K562 (cell line): ENCODE data around the gene MROH8. TPM values are rescaled to one million over a fixed set of nuclear protein-coding genes. Genes with fewer than 3 reads are reported as not detected.

ENCODE experiments used
- ARID4B ChIP-seq: sonication (generic); formaldehyde crosslinking; IDR thresholded peaks from 2 replicates; pipeline ENCODE4 v1.8.0; 2022; ENCODE audit warnings: mild to moderate bottlenecking, missing genetic modification reagents
- ATF7 ChIP-seq: fragments of 450-650 bp; IDR thresholded peaks from 2 replicates; pipeline ENCODE4 v1.7.1; 2014; ENCODE audit warnings: mild to moderate bottlenecking, moderate library complexity
- CEBPB ChIP-seq: fragments of 450-650 bp; IDR thresholded peaks from 2 replicates; pipeline ENCODE4 v1.6.1; 2016; ENCODE audit warnings: missing genetic modification characterization, missing compliant biosample characterization
- FOXJ3 ChIP-seq: sonication (generic); formaldehyde crosslinking; IDR thresholded peaks from 2 replicates; pipeline ENCODE4 v1.4.0; 2020; ENCODE audit warnings: mild to moderate bottlenecking, missing genetic modification reagents
- GTF2E2 ChIP-seq: fragments of 200-800 bp; sonication (Bioruptor generic); IDR thresholded peaks from 2 replicates; pipeline ENCODE4 v1.6.1; 2016; ENCODE audit warnings: missing genetic modification characterization, missing compliant biosample characterization
- HES1 ChIP-seq: fragments of 450-650 bp; IDR thresholded peaks from 2 replicates; pipeline ENCODE4 v1.6.1; 2016; ENCODE audit warnings: low read depth, mild to moderate bottlenecking, moderate library complexity
- ILK ChIP-seq: fragments of 450-650 bp; IDR thresholded peaks from 2 replicates; pipeline ENCODE4 v1.6.1; 2016; ENCODE audit warnings: missing genetic modification characterization, low read depth, mild to moderate bottlenecking, missing compliant biosample characterization, moderate library complexity, borderline replicate concordance
- IRF9 ChIP-seq: fragments of 450-650 bp; IDR thresholded peaks from 2 replicates; pipeline ENCODE4 v1.6.1; 2016; ENCODE audit warnings: missing biosample characterization, missing genetic modification characterization
- MAFG ChIP-seq: fragments of 450-650 bp; conservative IDR thresholded peaks from 2 replicates; pipeline ENCODE4 v1.6.1; 2016; ENCODE audit warnings: missing genetic modification characterization, missing compliant biosample characterization
- MIER1 ChIP-seq: fragments of 450-650 bp; IDR thresholded peaks from 2 replicates; pipeline ENCODE4 v1.6.1; 2016; ENCODE audit warnings: antibody characterized with exemption, mild to moderate bottlenecking, low read depth
- MXI1 ChIP-seq: IDR thresholded peaks from 2 replicates; pipeline ENCODE4 v1.6.1; 2011; ENCODE audit warnings: low read depth, mild to moderate bottlenecking, improper control_type of control experiment, low read length
- POLR2A ChIP-seq: fragments of 450-650 bp; conservative IDR thresholded peaks from 2 replicates; pipeline ENCODE4 v1.6.1; 2016
- PTBP1 ChIP-seq: fragments of 200-400 bp; formaldehyde crosslinking; IDR thresholded peaks from 2 replicates; pipeline ENCODE4 v1.6.1; 2017; ENCODE audit warnings: low read depth, low read length
- PURB ChIP-seq: sonication (generic); formaldehyde crosslinking; IDR thresholded peaks from 2 replicates; pipeline ENCODE4 v1.9.0; 2021; ENCODE audit warnings: low read depth, mild to moderate bottlenecking, missing genetic modification reagents
- PYGO2 ChIP-seq: fragments of 450-650 bp; IDR thresholded peaks from 2 replicates; pipeline ENCODE4 v1.6.1; 2016; ENCODE audit warnings: mild to moderate bottlenecking, missing genetic modification characterization, moderate library complexity, missing compliant biosample characterization
- TAL1 ChIP-seq: fragments of 450-650 bp; IDR thresholded peaks from 2 replicates; pipeline ENCODE4 v1.6.1; 2016; ENCODE audit warnings: mild to moderate bottlenecking
- TARDBP ChIP-seq: fragments of 450-650 bp; IDR thresholded peaks from 2 replicates; pipeline ENCODE4 v1.6.1; 2016
- TFE3 ChIP-seq: fragments of 450-650 bp; formaldehyde crosslinking; IDR thresholded peaks from 2 replicates; pipeline ENCODE4 v1.4.0; 2020; ENCODE audit warnings: mild to moderate bottlenecking, mixed read lengths
- ZBED1 ChIP-seq: IDR thresholded peaks from 2 replicates; pipeline ENCODE4 v1.6.1; 2014
- ZBTB34 ChIP-seq: fragments of 250-450 bp; sonication (Bioruptor Pico); IDR thresholded peaks from 2 replicates; pipeline ENCODE4 v1.8.0; 2021; ENCODE audit warnings: mild to moderate bottlenecking, moderate library complexity
- ZNF212 ChIP-seq: fragments of 450-650 bp; formaldehyde crosslinking; IDR thresholded peaks from 2 replicates; pipeline ENCODE4 v1.4.0; 2020; ENCODE audit warnings: mild to moderate bottlenecking
- ZNF778 ChIP-seq: fragments of 450-650 bp; formaldehyde crosslinking; IDR thresholded peaks from 2 replicates; pipeline ENCODE4 v1.4.0; 2020; ENCODE audit warnings: mild to moderate bottlenecking, moderate library complexity
- polyA plus RNA-seq, 8 experiments: library from polyadenylated mRNA; depleted of rRNA in 4 of 8; stranded (reverse) in 5 of 8; unstranded in 3 of 8; fragments of >200 nt; fragmentation: Nextera tagmentation in 2 of 8; fragmentation: Illumina TruSeq in 1 of 8; extraction: Ambion mirVana in 2 of 8; extraction: Trizol in 1 of 8; gene quantifications; 2 replicates each; pipeline versions ENCODE4 v1.2.1 to v1.2.3, GENCODE V29; 2011 to 2014; ENCODE audit warnings: inconsistent platforms in 1 of 8, missing spikeins in 1 of 8
- total RNA-seq, 7 experiments: library from RNA; depleted of rRNA in 6 of 7; stranded (reverse); fragments of >200 nt in 6 of 7; fragmentation: Illumina TruSeq in 2 of 7; extraction: Trizol in 2 of 7; gene quantifications; 2 replicates each; pipeline versions ENCODE4 v1.2.1 to v1.2.3, GENCODE V29; 2011 to 2021; ENCODE audit warnings: low replicate concordance in 1 of 7

The MROH8 gene
- total and polyA plus RNA-seq, 9 of the 15 experiments (the other 6 are each of a cell fraction or from before 2014, with no cell fraction given) = 0.21 to 1.5 (median 0.78) TPM

GRCh38 chr20:37154684-37155298 lies 24.6 kb downstream of the MROH8 start (continued):
- TF ChIP-seq GTF2E2 (tag) (no peak), POLR2A (no peak), FOXJ3 (CRISPR knock-in tag) (no peak), HES1 (peak; percentile 50), MXI1 (peak; percentile 52; the same call in 1 of the 2 replicates), ZNF212 (CRISPR knock-in tag) (no peak), PYGO2 (tag) (peak; percentile 58; the same call in 1 of the 2 replicates), PTBP1 (no peak), TAL1 (peak; percentile 99), ILK (tag) (no peak), ATF7 (peak; percentile 40; the same call in 1 of the 2 replicates), PURB (CRISPR knock-in tag) (no peak), MAFG (no peak), ZBTB34 (CRISPR knock-in tag) (no peak), ARID4B (CRISPR knock-in tag) (no peak), ZNF778 (CRISPR knock-in tag) (no peak), TARDBP (peak; percentile 60; the same call in 1 of the 2 replicates), TFE3 (CRISPR knock-in tag) (no peak), MIER1 (no peak; the same call in 1 of the 2 replicates), IRF9 (tag) (peak; percentile 56; the same call in 1 of the 2 replicates), ZBED1 (peak; percentile 67; the same call in 1 of the 2 replicates), CEBPB (tag) (peak; percentile 96)
